Neural cell (in vitro differentiated cells): ENCODE measurements around the gene ARF4. TPM values are rescaled to one million over a fixed set of nuclear protein-coding genes. Genes with fewer than 3 reads are reported as not detected.

Experiments used
- H2AFZ ChIP-seq: fragments of 200-600, 300-800 bp; sonication (generic), shearing (Covaris generic); 2 replicates; pipeline ENCODE4 v1.6.0; 2014; ENCODE audit warnings: low read depth, mild to moderate bottlenecking, antibody characterized with exemption, low read length, moderate library complexity
- H3F3A ChIP-seq: fragments of 200-600 bp; shearing (Covaris generic); 2 replicates; pipeline ENCODE4 v1.6.1; 2016; ENCODE audit warnings: mild to moderate bottlenecking, moderate library complexity, mixed read lengths, antibody characterized with exemption, low read length; ENCODE audit not compliant: insufficient read depth, poor library complexity, severe bottlenecking
- H3K27ac ChIP-seq: fragments of 200-600, 300-800 bp; sonication (generic), shearing (Covaris generic); 2 replicates; pipeline ENCODE4 v1.5.1; 2014; ENCODE audit warnings: mild to moderate bottlenecking, low read length, moderate library complexity
- H3K27me3 ChIP-seq: fragments of 300-800, 200-600 bp; sonication (generic), shearing (Covaris generic); 2 replicates; pipeline ENCODE4 v1.6.0; 2014; ENCODE audit warnings: mild to moderate bottlenecking, low read depth, low read length, moderate library complexity; ENCODE audit not compliant: insufficient read depth
- H3K36me3 ChIP-seq: fragments of 300-800, 200-600 bp; sonication (generic), shearing (Covaris generic); 2 replicates; pipeline ENCODE4 v1.5.1; 2014; ENCODE audit warnings: mild to moderate bottlenecking, antibody characterized with exemption, low read length, moderate library complexity; ENCODE audit not compliant: insufficient read depth
- H3K4me2 ChIP-seq: fragments of 300-800, 200-600 bp; sonication (generic), shearing (Covaris generic); 2 replicates; pipeline ENCODE4 v1.6.0; 2014; ENCODE audit warnings: mild to moderate bottlenecking, low read length
- H3K4me3 ChIP-seq: fragments of 300-800, 200-600 bp; sonication (generic), shearing (Covaris generic); 2 replicates; pipeline ENCODE4 v1.5.1; 2014; ENCODE audit warnings: mild to moderate bottlenecking, low read length, moderate library complexity
- H3K79me2 ChIP-seq: fragments of 200-600 bp; shearing (Covaris generic); replicated peaks from 2 replicates; pipeline ENCODE4 v1.6.0; 2014; ENCODE audit warnings: mild to moderate bottlenecking, low read length, moderate library complexity; ENCODE audit not compliant: insufficient read depth
- H3K9ac ChIP-seq: fragments of 300-800, 200-600 bp; sonication (generic), shearing (Covaris generic); 2 replicates; pipeline ENCODE4 v1.6.1; 2016; ENCODE audit warnings: mild to moderate bottlenecking, low read length, mixed read lengths
- H3K9me2 ChIP-seq: fragments of 200-600 bp; shearing (Covaris generic); 2 replicates; pipeline ENCODE4 v1.6.1; 2016; ENCODE audit warnings: mild to moderate bottlenecking, low read length, mixed read lengths; ENCODE audit not compliant: insufficient read depth
- H3K9me3 ChIP-seq: fragments of 200-600, 300-800 bp; sonication (generic), shearing (Covaris generic); 2 replicates; pipeline ENCODE4 v1.6.1; 2016; ENCODE audit warnings: mild to moderate bottlenecking, mixed run types, low read length, moderate library complexity, mixed read lengths
- H4K20me1 ChIP-seq: fragments of 200-600 bp; shearing (Covaris generic); 2 replicates; pipeline ENCODE4 v1.6.1; 2016; ENCODE audit warnings: mild to moderate bottlenecking, mixed run types; ENCODE audit not compliant: insufficient read depth
- CTCF ChIP-seq: fragments of 450-650 bp; IDR thresholded peaks from 2 replicates; pipeline ENCODE4 v1.5.1; 2014; ENCODE audit warnings: antibody characterized with exemption, mild to moderate bottlenecking, moderate library complexity; ENCODE audit not compliant: poor library complexity, severe bottlenecking
- EP300 ChIP-seq: fragments of 450-650 bp; conservative IDR thresholded peaks from 2 replicates; pipeline ENCODE4 v1.6.1; 2014; ENCODE audit warnings: antibody characterized with exemption, mild to moderate bottlenecking, moderate library complexity; ENCODE audit not compliant: poor library complexity, severe bottlenecking
- EZH2 ChIP-seq: fragments of 200-600, 300-800 bp; shearing (Covaris generic), sonication (generic); IDR thresholded peaks from 2 replicates; pipeline ENCODE4 v1.6.1; 2014; ENCODE audit warnings: antibody characterized with exemption, low read length, borderline replicate concordance, mild to moderate bottlenecking; ENCODE audit not compliant: insufficient read depth, poor library complexity, severe bottlenecking
- MXI1 ChIP-seq: fragments of 450-650 bp; conservative IDR thresholded peaks from 2 replicates; pipeline ENCODE4 v1.6.1; 2014; ENCODE audit warnings: antibody characterized with exemption, mild to moderate bottlenecking; ENCODE audit not compliant: poor library complexity, severe bottlenecking
- POLR2AphosphoS5 ChIP-seq: IDR thresholded peaks from 2 replicates; pipeline ENCODE4 v1.6.1; 2012
- RAD21 ChIP-seq: fragments of 450-650 bp; conservative IDR thresholded peaks from 2 replicates; pipeline ENCODE4 v1.6.1; 2014; ENCODE audit warnings: antibody characterized with exemption, mild to moderate bottlenecking, moderate library complexity
- REST ChIP-seq: IDR thresholded peaks from 2 replicates; pipeline ENCODE4 v1.6.1; 2012; ENCODE audit warnings: borderline replicate concordance
- SMC3 ChIP-seq: fragments of 450-650 bp; conservative IDR thresholded peaks from 2 replicates; pipeline ENCODE4 v1.6.1; 2014; ENCODE audit warnings: antibody characterized with exemption, mild to moderate bottlenecking, moderate library complexity; ENCODE audit not compliant: poor library complexity
- TAF1 ChIP-seq: IDR thresholded peaks from 2 replicates; pipeline ENCODE4 v1.6.1; 2012; ENCODE audit warnings: low read depth
- polyA minus RNA-seq: library from RNA; depleted of rRNA, polyadenylated mRNA; stranded (reverse); fragments of >200 nt; gene quantifications from 2 replicates; pipeline ENCODE4 v1.2.3, GENCODE V29; 2014
- polyA plus RNA-seq: library from polyadenylated mRNA; depleted of rRNA; stranded (reverse); fragments of >200 nt; gene quantifications from 2 replicates; pipeline ENCODE4 v1.2.3, GENCODE V29; 2014

The ARF4 gene
- polyA plus RNA-seq (270 and 284 TPM in 2 replicates), polyA minus RNA-seq (121 and 146 TPM in 2 replicates)

- Histone ChIP-seq H3K27me3 (no peaks in the 10 kb centered on the region), H2AFZ (peak within 1 kb of the TSS; percentile 86), H3K36me3 (no peaks in the 10 kb centered on the region), H4K20me1 (no peaks in the 10 kb centered on the region), H3K9me3 (no peaks in the 10 kb centered on the region), H3K4me3 (peak within 1 kb of the TSS; percentile 88), H3K79me2 (peaks cover 52% of the 10 kb centered on the region), H3F3A (peaks cover 4% of the 10 kb centered on the region), H3K9me2 (no peaks in the 10 kb centered on the region), H3K27ac (peak within 1 kb of the TSS; percentile 99), H3K4me2 (peak within 1 kb of the TSS; percentile 98), H3K9ac (peak within 1 kb of the TSS; percentile 99)
- no peak for TF ChIP-seq EZH2
- peak; percentile 33 for TF ChIP-seq RAD21
- TF ChIP-seq MXI1 = peak; percentile 98
- TF ChIP-seq SMC3 = peak; percentile 24
- peak; percentile 44 for TF ChIP-seq TAF1
- TF ChIP-seq CTCF = peak; percentile 58
- peak; percentile 90 for TF ChIP-seq POLR2AphosphoS5
- TF ChIP-seq EP300 = peak; percentile 89
- peak; percentile 69 for TF ChIP-seq REST
Measured at GRCh38 chr3:57597127-57597923, at the start of gene ARF4. Gene ARF4 (minus strand): TSS chr3:57597344. CDS start chr3:57597140, 204 bp downstream.

GRCh38 chr3:57646723-57647122 lies 49.6 kb upstream of the ARF4 start:
- Histone ChIP-seq H3K9me2 (no peaks in the 10 kb centered on the region), H3K9me3 (no peaks in the 10 kb centered on the region), H2AFZ (no peak overlapping the region), H3K4me3 (no peak overlapping the region), H3K27me3 (no peaks in the 10 kb centered on the region), H3K9ac (no peak overlapping the region), H4K20me1 (no peaks in the 10 kb centered on the region), H3K36me3 (peaks cover 4% of the 10 kb centered on the region), H3K4me2 (no peak overlapping the region), H3K79me2 (no peaks in the 10 kb centered on the region), H3F3A (no peaks in the 10 kb centered on the region), H3K27ac (no peak overlapping the region)
- TF ChIP-seq POLR2AphosphoS5 = no peak
